Measurements from ENCODE around the gene VENTX.
"Not testable (repeated sequence)": the region's sequence is repeated elsewhere in the genome, so short reads cannot be mapped to it uniquely, and the experiment has no call there.

VENTX gene

GRCh38 chr10:133254421-133255120 lies 16.9 kb downstream of the VENTX start:
- no peak for DNase-seq (ENCODE audit: low spot score)

- DNase-seq (ENCODE audit: low spot score): no peak
These were observed 17.7 kb downstream of the VENTX start for GRCh38 chr10:133255323-133255722.

- no peak for DNase-seq (ENCODE audit: low spot score)
These were observed 19.9 kb downstream of the VENTX start for GRCh38 chr10:133257489-133258065.

GRCh38 chr10:133258066-133258817 lies 20.6 kb downstream of the VENTX start:
- no peak for DNase-seq (ENCODE audit: low spot score)

- DNase-seq (ENCODE audit: low spot score): no peak
These were observed 21.4 kb downstream of the VENTX start for GRCh38 chr10:133258818-133259601.

- DNase-seq (ENCODE audit: low spot score): no peak
These were observed 21.9 kb downstream of the VENTX start for GRCh38 chr10:133259602-133259989.

GRCh38 chr10:133260895-133261725 lies 23.5 kb downstream of the VENTX start:
- peak; percentile 80 for DNase-seq (ENCODE audit: low spot score)

- DNase-seq (ENCODE audit: low spot score): peak; percentile 89
These were observed 24.2 kb downstream of the VENTX start for GRCh38 chr10:133261726-133262325.

- no peak for DNase-seq (ENCODE audit: low spot score)
These were observed 25.0 kb downstream of the VENTX start for GRCh38 chr10:133262696-133263095.

- no peak for DNase-seq (ENCODE audit: low spot score)
These were observed 26.0 kb downstream of the VENTX start for GRCh38 chr10:133263674-133264073.

- no peak for DNase-seq (ENCODE audit: low spot score)
These were observed 26.8 kb downstream of the VENTX start for GRCh38 chr10:133264461-133264860.

- not testable (repeated sequence) for DNase-seq (ENCODE audit: low spot score)
These were observed 27.4 kb downstream of the VENTX start for GRCh38 chr10:133265052-133265451.

GRCh38 chr10:133266056-133266795 lies 28.6 kb downstream of the VENTX start:
- no peak for DNase-seq (ENCODE audit: low spot score)

- DNase-seq (ENCODE audit: low spot score): no peak
These were observed 29.6 kb downstream of the VENTX start for GRCh38 chr10:133267293-133267692.

GRCh38 chr10:133267829-133268228 lies 30.2 kb downstream of the VENTX start:
- DNase-seq (ENCODE audit: low spot score): no peak

GRCh38 chr10:133268532-133268931 lies 30.9 kb downstream of the VENTX start:
- no peak for DNase-seq (ENCODE audit: low spot score)

- no peak for DNase-seq (ENCODE audit: low spot score)
These were observed 31.7 kb downstream of the VENTX start for GRCh38 chr10:133269367-133269766.

- no peak for DNase-seq (ENCODE audit: low spot score)
These were observed 32.5 kb downstream of the VENTX start for GRCh38 chr10:133270204-133270603.

- DNase-seq (ENCODE audit: low spot score): no peak
These were observed 33.2 kb downstream of the VENTX start for GRCh38 chr10:133270773-133271297.

All from D341Med (cell line).